C4-2B (cell line): ENCODE data around the gene FOXL1.

Experiments
- CTCF ChIP-seq: fragments of 450-650 bp; conservative IDR thresholded peaks from 2 replicates; pipeline ENCODE4 v1.5.1; 2017; ENCODE audit warnings: mild to moderate bottlenecking
- ZFX ChIP-seq: fragments of 450-650 bp; IDR thresholded peaks from 2 replicates; pipeline ENCODE4 v1.6.1; 2017

GRCh38 chr16:86545954-86546637 is 32.3 kb upstream of the FOXL1 start:
- TF ChIP-seq CTCF (no peak), ZFX (no peak)
